Hepatocyte (in vitro differentiated cells): ENCODE results near the gene BORCS6.

Experiments
- CTCF ChIP-seq: fragments of 200-600 bp; sonication (generic); IDR thresholded peaks from 2 replicates; pipeline ENCODE4 v1.5.1; 2016; ENCODE audit warnings: antibody characterized with exemption, mild to moderate bottlenecking; ENCODE audit not compliant: poor library complexity
- EZH2 ChIP-seq: fragments of 200-600 bp; sonication (generic); IDR thresholded peaks from 2 replicates; pipeline ENCODE4 v1.6.1; 2016; ENCODE audit warnings: antibody characterized with exemption, mild to moderate bottlenecking, borderline replicate concordance
- EZH2phosphoT487 ChIP-seq: fragments of 200-600 bp; sonication (generic); IDR thresholded peaks from one replicate; pipeline ENCODE4 v1.6.1; 2018; ENCODE audit warnings: antibody characterized with exemption, mild to moderate bottlenecking, low read depth, moderate library complexity; ENCODE audit not compliant: unreplicated experiment, severe bottlenecking

DNA sequence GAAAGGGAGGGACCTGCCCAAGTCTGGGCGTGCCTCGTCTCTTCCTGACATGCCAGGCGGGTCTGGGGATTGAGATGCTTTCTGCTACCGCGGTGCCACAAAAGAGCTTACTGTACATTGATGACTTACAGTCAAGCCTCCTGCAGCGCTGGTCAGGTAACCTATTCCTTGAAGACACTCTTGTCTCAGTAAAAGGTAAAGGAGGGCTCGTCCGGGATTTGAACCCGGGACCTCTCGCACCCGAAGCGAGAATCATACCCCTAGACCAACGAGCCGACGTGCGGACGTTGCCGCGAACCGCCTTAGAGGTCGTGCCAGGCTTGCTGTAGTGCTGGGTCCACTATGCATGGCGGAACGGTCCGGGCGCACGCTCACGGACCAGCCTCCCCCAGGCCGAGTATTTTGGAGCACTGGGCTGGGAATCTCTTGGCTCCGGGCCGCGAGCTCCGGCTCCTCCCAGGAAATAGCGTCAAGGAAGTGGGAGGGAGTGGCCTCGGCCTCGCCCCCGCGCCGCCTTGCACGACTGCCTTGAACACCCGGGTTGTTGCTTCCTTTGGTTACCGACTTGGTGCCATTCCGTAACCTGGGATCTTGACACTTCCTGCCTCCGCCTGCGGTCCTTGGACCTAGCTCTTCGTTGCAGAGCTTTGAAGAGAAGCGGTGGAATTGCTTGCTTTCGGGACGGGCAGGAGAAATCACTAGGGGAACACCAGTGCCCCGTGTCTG lies 32.8 kb upstream of the BORCS6 start:
- TF ChIP-seq CTCF (no peak), EZH2 (no peak), EZH2phosphoT487 (no peak)
